Upper lobe of left lung (tissue), 4 donors: ENCODE data around the gene PUSL1.

Experiments used
- CTCF ChIP-seq, 6 experiments: fragments of 450-650 bp in 4 of 6; fragments of 200-600 bp in 2 of 6; sonication (generic) in 2 of 6; IDR thresholded peaks; one replicate each; pipeline ENCODE4 v1.5.1; 2016 to 2019; ENCODE audit warnings: antibody characterized with exemption in 6 of 6
- POLR2AphosphoS5 ChIP-seq, 2 donors: sonication (generic); formaldehyde crosslinking; IDR thresholded peaks; one replicate each; pipeline ENCODE4 v1.5.1; 2017; ENCODE audit warnings: antibody characterized with exemption in 2 of 2

GRCh38 chr1:1280782-1281481, 27.5 kb upstream of the PUSL1 start:
- no peak for TF ChIP-seq CTCF (IDR thresholded peaks at IDR 0.05)
- TF ChIP-seq POLR2AphosphoS5 (IDR thresholded peaks at IDR 0.05) = no peak
